ENCODE data around the gene C1QA. TPM values are rescaled to one million over a fixed set of nuclear protein-coding genes. Genes with fewer than 3 reads are reported as not detected.

C1QA gene
- total RNA-seq, 2 donors from 2014 or later: not detected

DNA sequence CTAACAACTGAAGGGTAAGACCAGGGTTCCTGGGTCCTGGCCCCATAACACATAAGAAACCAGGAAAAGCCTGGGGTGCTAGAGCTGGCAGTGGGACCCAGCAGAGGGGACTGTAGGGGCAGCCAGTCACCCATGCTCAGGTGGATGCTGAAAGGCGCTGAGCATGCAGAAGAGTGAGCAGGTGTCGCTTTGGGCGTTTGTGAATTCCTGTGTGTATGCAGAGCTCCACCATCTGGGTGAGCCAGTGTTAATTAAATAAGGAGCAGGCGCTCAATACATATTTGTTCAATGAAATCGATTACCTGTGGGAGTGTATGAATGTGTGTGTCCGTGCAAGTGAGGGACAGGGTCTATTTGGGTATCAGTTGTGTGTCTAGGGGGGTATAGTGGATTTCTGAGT lies 499 bp downstream of the C1QA start:
- H3K27ac Mint-ChIP-seq: no peak overlapping the region
- no peak for DNase-seq
- H3K4me1 Mint-ChIP-seq: peaks cover 5% of the 10 kb centered on the region
- WGBS, 2 experiments (ENCODE audit: insufficient coverage in 1 of 2, insufficient read length in 1 of 2): 88% methylated on average over 6 of the region's 6 CpGs
- no peaks in the 10 kb centered on the region for H3K4me1 ChIP-seq (ENCODE audit: control insufficient read depth, insufficient read depth, low read length)
- H3K27me3 Mint-ChIP-seq (ENCODE audit: insufficient read depth): no peaks in the 10 kb centered on the region
- H3K9me3 Mint-ChIP-seq: peaks cover 5% of the 10 kb centered on the region
- no peaks in the 10 kb centered on the region for H3K36me3 Mint-ChIP-seq (ENCODE audit: low read depth)
- H3K9me3 ChIP-seq (ENCODE audit: control insufficient read depth, low read length): no peaks in the 10 kb centered on the region
- H3K36me3 ChIP-seq (ENCODE audit: control insufficient read depth, insufficient read depth, low read length): no peaks in the 10 kb centered on the region
- H3K27me3 ChIP-seq (ENCODE audit: control insufficient read depth, insufficient read depth, low read length, poor library complexity, severe bottlenecking): no peaks in the 10 kb centered on the region
- TF ChIP-seq, protein P1, sequence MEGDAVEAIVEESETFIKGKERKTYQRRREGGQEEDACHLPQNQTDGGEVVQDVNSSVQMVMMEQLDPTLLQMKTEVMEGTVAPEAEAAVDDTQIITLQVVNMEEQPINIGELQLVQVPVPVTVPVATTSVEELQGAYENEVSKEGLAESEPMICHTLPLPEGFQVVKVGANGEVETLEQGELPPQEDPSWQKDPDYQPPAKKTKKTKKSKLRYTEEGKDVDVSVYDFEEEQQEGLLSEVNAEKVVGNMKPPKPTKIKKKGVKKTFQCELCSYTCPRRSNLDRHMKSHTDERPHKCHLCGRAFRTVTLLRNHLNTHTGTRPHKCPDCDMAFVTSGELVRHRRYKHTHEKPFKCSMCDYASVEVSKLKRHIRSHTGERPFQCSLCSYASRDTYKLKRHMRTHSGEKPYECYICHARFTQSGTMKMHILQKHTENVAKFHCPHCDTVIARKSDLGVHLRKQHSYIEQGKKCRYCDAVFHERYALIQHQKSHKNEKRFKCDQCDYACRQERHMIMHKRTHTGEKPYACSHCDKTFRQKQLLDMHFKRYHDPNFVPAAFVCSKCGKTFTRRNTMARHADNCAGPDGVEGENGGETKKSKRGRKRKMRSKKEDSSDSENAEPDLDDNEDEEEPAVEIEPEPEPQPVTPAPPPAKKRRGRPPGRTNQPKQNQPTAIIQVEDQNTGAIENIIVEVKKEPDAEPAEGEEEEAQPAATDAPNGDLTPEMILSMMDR (conservative IDR thresholded peaks at IDR 0.05): no peak
- H3K27ac ChIP-seq (ENCODE audit: low read depth, low read length): no peak overlapping the region
- no peak overlapping the region for H3K9ac ChIP-seq (ENCODE audit: extremely low read depth, low read length, poor library complexity, severe bottlenecking)
- no peak overlapping the region for H3K4me3 ChIP-seq (ENCODE audit: low read length)
- no peak overlapping the region for H3K4me3 Mint-ChIP-seq

DNA sequence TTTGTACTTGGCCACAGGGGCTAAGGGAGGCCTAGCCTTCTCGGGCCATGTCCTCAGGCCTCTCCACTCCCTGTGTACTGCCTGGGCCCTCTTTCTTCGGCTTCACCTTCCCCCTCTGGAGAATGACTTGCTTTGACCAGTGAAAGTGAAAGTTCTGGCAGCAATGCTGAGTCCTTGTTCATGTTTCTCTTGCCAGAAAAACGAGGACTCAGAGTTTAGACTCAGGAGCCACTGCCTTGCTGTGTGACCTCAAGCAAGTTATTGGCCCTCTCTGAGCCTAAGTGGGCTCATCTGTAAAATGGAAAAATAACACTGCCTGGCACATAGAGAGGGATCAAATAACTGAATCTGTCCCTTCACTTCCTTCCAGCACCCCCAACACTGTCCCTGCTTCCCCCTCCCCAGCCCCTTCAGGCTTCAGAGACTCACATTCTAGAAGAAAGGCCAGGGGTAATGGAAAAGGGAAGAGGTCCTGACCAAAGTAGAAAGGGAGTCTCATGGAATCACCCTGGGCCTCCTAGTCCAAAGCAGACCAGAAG lies 1.5 kb downstream of the C1QA start:
- H3K4me3 Mint-ChIP-seq: no peak overlapping the region
- H3K4me3 ChIP-seq (ENCODE audit: low read length): no peak overlapping the region
- TF ChIP-seq, protein P1 (conservative IDR thresholded peaks at IDR 0.05): no peak
- no peak overlapping the region for H3K27ac Mint-ChIP-seq
- no peak overlapping the region for H3K9ac ChIP-seq (ENCODE audit: extremely low read depth, low read length, poor library complexity, severe bottlenecking)
- no peaks in the 10 kb centered on the region for H3K36me3 Mint-ChIP-seq (ENCODE audit: low read depth)
- no peaks in the 10 kb centered on the region for H3K27me3 ChIP-seq (ENCODE audit: control insufficient read depth, insufficient read depth, low read length, poor library complexity, severe bottlenecking)
- H3K36me3 ChIP-seq (ENCODE audit: control insufficient read depth, insufficient read depth, low read length): no peaks in the 10 kb centered on the region
- WGBS, 2 experiments (ENCODE audit: insufficient coverage in 1 of 2, insufficient read length in 1 of 2): 74 to 86% methylated on average over 3 of the region's 3 CpGs
- H3K9me3 Mint-ChIP-seq: peaks cover 5% of the 10 kb centered on the region
- no peak for DNase-seq
- no peaks in the 10 kb centered on the region for H3K9me3 ChIP-seq (ENCODE audit: control insufficient read depth, low read length)
- H3K27me3 Mint-ChIP-seq (ENCODE audit: insufficient read depth): no peaks in the 10 kb centered on the region
- no peak overlapping the region for H3K27ac ChIP-seq (ENCODE audit: low read depth, low read length)
- no peaks in the 10 kb centered on the region for H3K4me1 ChIP-seq (ENCODE audit: control insufficient read depth, insufficient read depth, low read length)
- H3K4me1 Mint-ChIP-seq: peaks cover 5% of the 10 kb centered on the region

- H3K27ac ChIP-seq (ENCODE audit: low read depth, low read length): no peak overlapping the region
- H3K27me3 Mint-ChIP-seq (ENCODE audit: insufficient read depth): no peaks in the 10 kb centered on the region
- no peaks in the 10 kb centered on the region for H3K36me3 ChIP-seq (ENCODE audit: control insufficient read depth, insufficient read depth, low read length)
- no peak for DNase-seq
- no peaks in the 10 kb centered on the region for H3K27me3 ChIP-seq (ENCODE audit: control insufficient read depth, insufficient read depth, low read length, poor library complexity, severe bottlenecking)
- WGBS, 2 experiments (ENCODE audit: insufficient coverage in 1 of 2, insufficient read length in 1 of 2): 95 to 96% methylated on average over 13 to 23 of the region's 23 CpGs
- no peaks in the 10 kb centered on the region for H3K4me1 ChIP-seq (ENCODE audit: control insufficient read depth, insufficient read depth, low read length)
- peaks cover 5% of the 10 kb centered on the region for H3K4me1 Mint-ChIP-seq
- H3K9me3 Mint-ChIP-seq: peaks cover 5% of the 10 kb centered on the region
- H3K27ac Mint-ChIP-seq: peak overlapping the region; percentile 77
- no peak overlapping the region for H3K9ac ChIP-seq (ENCODE audit: extremely low read depth, low read length, poor library complexity, severe bottlenecking)
- no peak overlapping the region for H3K4me3 Mint-ChIP-seq
- TF ChIP-seq, protein P1 (conservative IDR thresholded peaks at IDR 0.05): no peak
- no peaks in the 10 kb centered on the region for H3K36me3 Mint-ChIP-seq (ENCODE audit: low read depth)
- no peaks in the 10 kb centered on the region for H3K9me3 ChIP-seq (ENCODE audit: control insufficient read depth, low read length)
- no peak overlapping the region for H3K4me3 ChIP-seq (ENCODE audit: low read length)
Observed at GRCh38 chr1:22638476-22639234, 2.2 kb downstream of the C1QA start.
